Testis (tissue), 3 donors: ENCODE results near the gene ZNF32. TPM values are rescaled to one million over a fixed set of nuclear protein-coding genes. Genes with fewer than 3 reads are reported as not detected.

Source experiments
- DNase-seq: peaks from one replicate; pipeline ENCODE4 v3.0.0-alpha.2; 2019
- H3K27ac ChIP-seq, 2 donors: fragments of 200-600 bp; sonication (generic); one replicate each; pipeline ENCODE4 v1.5.1; 2019
- H3K27me3 ChIP-seq: fragments of 200-600 bp; sonication (generic); one replicate; pipeline ENCODE4 v1.5.1; 2019
- H3K36me3 ChIP-seq: fragments of 200-600 bp; sonication (generic); one replicate; pipeline ENCODE4 v1.5.1; 2017; ENCODE audit warnings: low read depth; ENCODE audit errors: missing control alignments
- H3K4me1 ChIP-seq: fragments of 200-600 bp; sonication (generic); one replicate; pipeline ENCODE4 v1.5.1; 2019
- H3K4me3 ChIP-seq, 2 donors: fragments of 200-600 bp; sonication (generic); one replicate each; pipeline ENCODE4 v1.5.1; 2017 to 2019
- H3K9me3 ChIP-seq: fragments of 200-600 bp; sonication (generic); one replicate; pipeline ENCODE4 v1.5.1; 2017
- POLR2A ChIP-seq: fragments of 450-650 bp; IDR thresholded peaks from one replicate; pipeline ENCODE4 v1.6.1; 2017; ENCODE audit warnings: antibody characterized with exemption, mild to moderate bottlenecking, moderate library complexity
- WGBS, 2 donors: methylation state at CpG; one replicate each; pipeline ENCODE4 v1.1.5; 2018; 5-methylcytosine and 5-hydroxymethylcytosine counted together
- intact Hi-C: fragments of 100-400 bp; cut with DNase I; formaldehyde crosslinking; loops from one replicate; pipeline ENCODE4 v1.15.1; 2023; ENCODE audit warnings: low total_unique reads
- polyA plus RNA-seq: library from polyadenylated mRNA; stranded (reverse); fragments of 350-450 nt; fragmentation: Illumina TruSeq; extraction: RNeasy Lipid Tissue Mini Kit (QIAGEN cat#74804); gene quantifications from one replicate; pipeline ENCODE4 v1.2.3, GENCODE V29; 2014; ENCODE audit warnings: low read depth, low replicate concordance; ENCODE audit not compliant: insufficient read depth
- total RNA-seq, 2 donors: library from RNA; depleted of rRNA; stranded (reverse); fragments of >200 nt; gene quantifications; one replicate each; pipeline ENCODE4 v1.2.3, GENCODE V29; 2016
- TF ChIP-seq, protein P1 (sequence below), 3 experiments: fragments of 450-650 bp in 2 of 3; fragments of 200-600 bp in 1 of 3; sonication (generic) in 1 of 3; IDR thresholded peaks; one replicate each; pipeline ENCODE4 v1.5.1; 2016 to 2019; ENCODE audit warnings: antibody characterized with exemption in 3 of 3, mild to moderate bottlenecking in 2 of 3, moderate library complexity in 1 of 3

Gene ZNF32
- total and polyA plus RNA-seq, 3 donors from 2014 or later = 18.7 to 29.8 (median 22.7) TPM

- no peaks in the 10 kb centered on the region for H3K36me3 ChIP-seq
- intact Hi-C loops = no loop called here
- H3K27ac ChIP-seq = no peak overlapping the region
- 44 to 54% methylated on average over 3 of the region's 3 CpGs for WGBS, 2 donors
- no peaks in the 10 kb centered on the region for H3K9me3 ChIP-seq
- TF ChIP-seq, protein P1, sequence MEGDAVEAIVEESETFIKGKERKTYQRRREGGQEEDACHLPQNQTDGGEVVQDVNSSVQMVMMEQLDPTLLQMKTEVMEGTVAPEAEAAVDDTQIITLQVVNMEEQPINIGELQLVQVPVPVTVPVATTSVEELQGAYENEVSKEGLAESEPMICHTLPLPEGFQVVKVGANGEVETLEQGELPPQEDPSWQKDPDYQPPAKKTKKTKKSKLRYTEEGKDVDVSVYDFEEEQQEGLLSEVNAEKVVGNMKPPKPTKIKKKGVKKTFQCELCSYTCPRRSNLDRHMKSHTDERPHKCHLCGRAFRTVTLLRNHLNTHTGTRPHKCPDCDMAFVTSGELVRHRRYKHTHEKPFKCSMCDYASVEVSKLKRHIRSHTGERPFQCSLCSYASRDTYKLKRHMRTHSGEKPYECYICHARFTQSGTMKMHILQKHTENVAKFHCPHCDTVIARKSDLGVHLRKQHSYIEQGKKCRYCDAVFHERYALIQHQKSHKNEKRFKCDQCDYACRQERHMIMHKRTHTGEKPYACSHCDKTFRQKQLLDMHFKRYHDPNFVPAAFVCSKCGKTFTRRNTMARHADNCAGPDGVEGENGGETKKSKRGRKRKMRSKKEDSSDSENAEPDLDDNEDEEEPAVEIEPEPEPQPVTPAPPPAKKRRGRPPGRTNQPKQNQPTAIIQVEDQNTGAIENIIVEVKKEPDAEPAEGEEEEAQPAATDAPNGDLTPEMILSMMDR (IDR thresholded peaks at IDR 0.05) = no peak
- TF ChIP-seq POLR2A = no peak
- DNase-seq = no peak
- H3K4me1 ChIP-seq = no peaks in the 10 kb centered on the region
- H3K4me3 ChIP-seq = no peak overlapping the region
- H3K27me3 ChIP-seq = no peaks in the 10 kb centered on the region
Observed at GRCh38 chr10:43623351-43623750, 25.3 kb downstream of the ZNF32 start.

DNA sequence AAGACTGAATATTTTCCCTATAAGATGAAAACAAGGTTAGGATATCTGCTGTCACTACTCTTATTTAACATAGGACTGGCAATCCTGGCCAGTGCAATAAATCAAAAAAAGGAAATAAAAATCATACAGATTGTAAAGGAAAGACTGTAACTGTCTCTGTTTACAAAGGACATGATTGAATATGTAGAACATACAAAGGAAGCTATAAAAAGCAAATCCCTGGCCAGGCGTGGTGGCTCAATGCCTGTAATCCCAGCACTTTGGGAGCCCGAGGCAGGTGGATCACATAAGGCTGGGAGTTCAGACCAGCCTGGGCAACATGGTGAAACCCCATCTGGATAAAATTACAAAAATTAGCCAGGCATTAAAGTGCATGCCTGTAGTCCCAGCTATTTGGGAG lies 26.6 kb downstream of the ZNF32 start:
- Histone ChIP-seq H3K27me3 (no peaks in the 10 kb centered on the region), H3K4me3 (no peak overlapping the region)
- WGBS, 2 donors = 83 to 84% methylated on average over 2 of the region's 2 CpGs

GRCh38 chr10:43619368-43619767 lies 29.3 kb downstream of the ZNF32 start:
- no peak for DNase-seq
- WGBS, 2 donors = 97% methylated on average over 2 of the region's 2 CpGs

More for the DNA sequence above, 26.6 kb downstream of the ZNF32 start:
- intact Hi-C loops = no loop called here
- Histone ChIP-seq H3K36me3 (no peaks in the 10 kb centered on the region), H3K4me1 (no peaks in the 10 kb centered on the region), H3K9me3 (no peaks in the 10 kb centered on the region), H3K27ac (no peak overlapping the region)
- TF ChIP-seq, protein P1 (IDR thresholded peaks at IDR 0.05) = no peak
- TF ChIP-seq POLR2A = no peak
- DNase-seq = no peak

GRCh38 chr10:43616697-43617370 lies 31.8 kb downstream of the ZNF32 start:
- intact Hi-C loops = no loop called here
- Histone ChIP-seq H3K4me1 (no peaks in the 10 kb centered on the region), H3K27ac (no peak overlapping the region), H3K36me3 (no peaks in the 10 kb centered on the region), H3K4me3 (no peak overlapping the region), H3K9me3 (no peaks in the 10 kb centered on the region), H3K27me3 (no peaks in the 10 kb centered on the region)
- 74 to 97% methylated on average over 6 of the region's 6 CpGs for WGBS, 2 donors
- no peak for DNase-seq
- TF ChIP-seq POLR2A = no peak
- TF ChIP-seq, protein P1 (IDR thresholded peaks at IDR 0.05) = no peak

More at GRCh38 chr10:43619368-43619767, 29.3 kb downstream of the ZNF32 start:
- Histone ChIP-seq H3K9me3 (no peaks in the 10 kb centered on the region), H3K4me1 (no peaks in the 10 kb centered on the region), H3K27ac (no peak overlapping the region), H3K27me3 (no peaks in the 10 kb centered on the region), H3K36me3 (no peaks in the 10 kb centered on the region), H3K4me3 (no peak overlapping the region)
- TF ChIP-seq, protein P1 (IDR thresholded peaks at IDR 0.05) = no peak
- no peak for TF ChIP-seq POLR2A
- intact Hi-C loops = no loop called here

DNA sequence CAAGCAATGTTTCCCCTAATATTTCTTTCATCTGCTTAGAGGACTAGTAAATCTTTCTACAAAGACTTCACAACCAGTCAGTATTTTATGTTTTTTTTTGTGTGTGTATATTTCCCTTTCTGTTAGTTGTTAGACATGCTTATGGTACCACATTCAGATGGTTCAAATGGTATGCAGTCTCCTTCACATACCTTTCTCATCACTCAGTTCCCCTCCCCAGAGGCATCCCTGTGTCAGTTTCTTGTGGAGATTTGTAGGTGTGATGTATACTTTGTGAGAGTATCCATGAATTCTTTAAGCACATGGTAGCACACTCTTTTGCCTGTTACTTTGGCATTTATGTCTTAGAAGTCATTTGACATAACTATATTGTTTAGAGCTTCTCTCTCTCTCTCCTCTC lies 38.0 kb downstream of the ZNF32 start:
- no peaks in the 10 kb centered on the region for H3K9me3 ChIP-seq
- no peaks in the 10 kb centered on the region for H3K4me1 ChIP-seq
- no peak for TF ChIP-seq POLR2A
- intact Hi-C loops = no loop called here
- H3K36me3 ChIP-seq = no peaks in the 10 kb centered on the region
- no peak for DNase-seq
- no peak overlapping the region for H3K27ac ChIP-seq
- no peak overlapping the region for H3K4me3 ChIP-seq
- no peaks in the 10 kb centered on the region for H3K27me3 ChIP-seq
